GM18508 (cell line): ENCODE measurements around the gene BPNT1.
"Not testable (repeated sequence)": the region's sequence is repeated elsewhere in the genome, so short reads cannot be mapped to it uniquely, and the experiment has no call there.

Source experiments
- ATAC-seq: cut with Tn5 transposase; IDR thresholded peaks from one replicate; pipeline ENCODE4 v1.9.1; 2021; ENCODE audit warnings: moderate number of reproducible peaks; ENCODE audit not compliant: insufficient read depth, unreplicated experiment

Gene BPNT1

GRCh38 chr1:220086261-220086686 is 3.3 kb downstream of the BPNT1 start:
- peak; percentile 33 for ATAC-seq

DNA sequence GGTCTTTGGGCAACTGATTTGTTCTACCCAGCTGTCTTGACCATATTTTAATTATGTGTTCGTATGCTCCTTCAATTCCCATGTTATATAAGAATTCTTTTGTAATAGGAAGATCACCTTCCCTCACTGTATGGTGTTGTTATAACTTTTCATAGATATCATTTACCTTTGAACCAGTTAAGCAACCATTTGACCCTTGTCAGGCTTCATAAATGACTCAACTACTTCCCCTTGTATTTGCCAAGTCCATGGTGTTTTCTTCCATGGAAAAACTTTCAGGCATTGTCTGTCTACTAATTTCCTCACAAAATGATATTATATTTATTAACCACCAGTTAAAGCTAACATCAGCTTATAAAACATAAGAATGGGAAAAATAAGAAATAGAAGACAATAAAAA is 5.1 kb downstream of the BPNT1 start:
- ATAC-seq: no peak

GRCh38 chr1:220077887-220078286 is 11.7 kb downstream of the BPNT1 start:
- no peak for ATAC-seq

DNA sequence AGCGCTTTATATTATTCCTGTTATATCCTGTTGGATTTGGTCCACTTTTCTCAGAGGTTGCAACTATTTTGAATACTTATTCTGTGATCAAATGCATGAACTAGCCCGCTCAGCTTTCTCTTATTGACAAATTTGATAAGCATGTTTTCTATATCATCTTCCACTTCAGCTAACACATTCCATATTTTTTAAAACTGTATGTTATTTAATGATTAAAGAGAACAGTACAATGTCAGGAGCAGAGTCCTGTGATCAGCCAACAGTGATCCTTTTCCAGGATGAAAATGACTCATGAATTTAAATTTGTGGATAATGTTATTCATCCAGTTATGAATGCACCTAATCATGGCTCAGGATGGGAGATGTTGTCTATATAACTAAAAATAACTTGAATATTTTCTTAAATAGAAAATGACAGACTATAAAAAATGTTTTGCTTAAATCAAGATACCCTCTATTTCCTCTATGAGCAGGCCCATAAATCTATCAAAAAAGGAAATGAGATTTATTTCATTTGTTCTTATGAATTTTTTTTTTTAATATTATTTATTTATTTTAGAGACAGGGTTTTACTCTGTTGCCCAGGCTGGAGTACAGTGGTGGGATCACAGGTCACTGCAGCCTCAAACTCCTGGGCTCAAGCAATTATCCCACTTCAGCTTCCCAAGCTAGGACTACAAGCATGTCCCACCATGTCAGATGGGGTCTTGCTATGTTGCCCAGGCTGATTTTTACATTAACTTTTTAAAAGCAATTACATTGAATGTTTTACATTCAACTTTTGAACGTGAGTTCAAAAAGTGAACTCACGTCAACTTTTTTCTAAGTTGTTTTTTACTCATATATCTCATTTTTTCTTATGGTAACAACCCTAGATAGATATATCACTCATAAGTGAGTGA is 12.5 kb downstream of the BPNT1 start:
- no peak for ATAC-seq

GRCh38 chr1:220067269-220068204 is 22.1 kb downstream of the BPNT1 start:
- no peak for ATAC-seq

DNA sequence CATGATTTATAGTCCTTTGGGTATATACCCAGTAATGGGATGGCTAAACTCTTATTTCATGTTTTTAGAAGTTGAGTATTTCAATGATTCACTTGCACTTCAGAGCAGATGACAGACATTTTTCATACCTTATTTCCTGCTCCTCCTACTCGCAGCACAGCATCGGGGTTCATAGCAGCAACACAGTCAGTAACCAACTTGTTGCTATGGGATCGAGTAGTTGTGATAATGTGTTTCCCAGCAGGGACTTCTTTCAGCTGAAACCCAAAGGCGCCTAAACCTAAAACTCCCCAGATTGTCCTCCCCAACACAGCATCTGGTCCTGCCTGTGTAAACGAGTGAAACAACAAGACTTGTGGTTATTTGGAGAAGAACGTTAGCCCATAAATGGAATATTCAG is 27.0 kb downstream of the BPNT1 start:
- ATAC-seq: no peak

DNA sequence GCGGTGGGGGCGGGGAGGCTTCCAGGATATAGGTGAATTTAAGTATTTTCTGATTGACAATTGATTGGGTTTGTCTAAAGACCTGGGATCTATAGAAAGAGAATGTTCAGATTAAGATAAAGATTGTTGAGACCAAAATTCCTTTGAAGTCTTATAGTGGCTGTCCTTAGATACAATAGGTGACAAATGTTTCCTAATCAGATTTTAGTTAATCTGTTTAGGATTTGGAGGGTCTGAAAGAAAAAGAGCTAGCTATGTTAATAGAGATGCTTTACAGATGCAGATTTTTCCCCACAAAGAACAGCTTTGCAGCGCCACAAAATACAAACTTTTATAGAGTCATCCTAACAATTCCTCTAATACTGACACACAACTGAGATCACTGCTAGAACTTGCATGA is 28.7 kb downstream of the BPNT1 start:
- ATAC-seq: no peak

GRCh38 chr1:220056374-220056773 is 33.2 kb downstream of the BPNT1 start:
- ATAC-seq: no peak

DNA sequence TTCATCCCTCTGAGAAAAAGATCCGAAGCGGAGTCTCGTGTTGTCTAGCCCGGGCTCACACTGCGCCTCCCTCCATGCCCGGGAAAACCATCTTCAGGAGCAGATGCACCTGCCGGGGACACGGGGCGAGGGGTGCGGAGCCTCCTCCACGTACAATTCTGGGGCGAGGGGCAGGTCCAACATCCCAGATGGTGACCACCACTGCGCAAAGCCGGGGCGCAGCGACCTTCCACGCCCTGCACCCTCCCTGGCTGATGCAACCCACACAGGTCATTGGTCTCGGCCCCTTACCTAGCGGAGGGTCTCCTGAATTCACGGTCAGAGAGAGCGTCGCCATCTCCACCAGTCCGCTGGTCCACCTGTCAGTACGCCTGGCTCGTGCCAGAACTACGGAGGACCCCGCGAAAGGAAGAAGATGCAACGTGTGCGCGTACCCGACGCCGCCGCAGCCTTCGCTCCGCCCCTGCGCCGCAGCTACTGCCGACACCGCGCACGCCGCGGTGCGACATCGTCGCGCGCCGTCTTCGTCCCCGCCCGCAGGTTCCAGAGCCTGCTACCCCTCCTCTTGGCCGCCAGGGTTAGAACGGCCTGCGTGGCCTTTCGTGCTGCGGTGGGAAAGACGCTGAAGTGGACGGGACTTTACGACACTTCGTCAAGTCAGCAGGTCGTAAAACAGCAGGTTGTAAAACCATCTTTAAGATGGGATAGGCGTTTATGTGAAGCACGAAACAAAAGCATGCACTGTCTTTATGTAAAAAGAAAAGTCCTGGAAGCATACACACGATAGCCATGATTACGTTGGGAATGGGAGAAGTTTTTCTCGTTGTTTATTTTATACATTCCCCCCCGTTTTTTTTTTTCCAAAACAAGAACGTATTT is 43.3 kb downstream of the BPNT1 start, which contains the start of gene EPRS1:
EPRS1 (minus strand) TSS at position 454 of the 879 bp plus-strand sequence; CDS start at position 337, 117 bp downstream.
- peak; percentile 95 for ATAC-seq

DNA sequence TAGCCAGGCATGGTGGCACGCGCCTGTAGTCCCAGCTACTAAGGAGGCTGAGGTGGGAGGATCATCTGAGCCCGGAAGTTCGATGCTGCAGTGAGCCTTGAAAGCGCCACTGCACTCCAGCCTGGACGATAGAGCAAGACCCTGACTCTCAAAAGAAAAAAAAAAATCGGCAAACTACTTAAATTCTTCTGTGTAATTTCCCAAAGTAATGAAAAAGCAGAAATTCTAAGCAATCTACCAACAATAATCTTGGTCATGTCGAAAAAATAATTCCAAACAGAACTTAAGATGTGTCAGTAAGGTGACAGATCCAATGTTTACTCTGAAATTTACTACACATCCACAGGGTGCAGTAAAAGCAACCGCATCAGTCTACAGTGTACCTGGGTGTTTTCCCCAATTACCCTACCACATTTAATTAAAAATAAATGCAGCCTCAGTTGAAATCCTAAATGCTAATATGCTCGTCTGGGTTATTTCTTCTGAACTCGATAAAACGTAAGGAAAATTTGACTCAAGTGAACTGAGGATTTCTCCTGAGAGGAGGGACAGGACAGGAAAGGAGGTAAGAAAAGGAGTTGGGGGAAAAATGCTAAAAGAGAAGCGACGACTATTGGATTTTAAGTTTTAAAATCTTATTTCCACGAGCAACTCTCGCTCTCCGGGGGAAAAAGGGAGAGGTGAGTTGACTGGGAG is 44.1 kb downstream of the BPNT1 start:
- ATAC-seq: no peak

GRCh38 chr1:220044678-220045355 is 44.8 kb downstream of the BPNT1 start:
- no peak for ATAC-seq

DNA sequence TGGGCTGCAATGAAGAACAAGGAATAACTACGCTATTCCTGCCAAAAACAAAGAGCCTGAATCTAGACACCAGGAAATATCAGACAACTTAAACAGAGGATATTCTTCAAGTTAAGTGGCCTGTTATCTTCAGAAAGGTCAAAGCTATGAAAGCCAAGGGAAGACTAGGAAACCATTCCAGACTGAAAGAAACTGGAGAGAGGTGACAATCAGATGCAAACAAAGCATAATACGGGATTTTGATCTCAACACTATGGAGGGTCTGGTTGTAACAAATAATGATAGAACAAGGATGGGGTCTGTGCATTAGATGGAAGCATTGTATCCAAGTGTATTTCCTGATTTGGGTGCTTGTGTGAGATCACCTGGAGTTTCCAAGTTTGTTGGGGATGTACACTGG is 45.9 kb downstream of the BPNT1 start:
- no peak for ATAC-seq

DNA sequence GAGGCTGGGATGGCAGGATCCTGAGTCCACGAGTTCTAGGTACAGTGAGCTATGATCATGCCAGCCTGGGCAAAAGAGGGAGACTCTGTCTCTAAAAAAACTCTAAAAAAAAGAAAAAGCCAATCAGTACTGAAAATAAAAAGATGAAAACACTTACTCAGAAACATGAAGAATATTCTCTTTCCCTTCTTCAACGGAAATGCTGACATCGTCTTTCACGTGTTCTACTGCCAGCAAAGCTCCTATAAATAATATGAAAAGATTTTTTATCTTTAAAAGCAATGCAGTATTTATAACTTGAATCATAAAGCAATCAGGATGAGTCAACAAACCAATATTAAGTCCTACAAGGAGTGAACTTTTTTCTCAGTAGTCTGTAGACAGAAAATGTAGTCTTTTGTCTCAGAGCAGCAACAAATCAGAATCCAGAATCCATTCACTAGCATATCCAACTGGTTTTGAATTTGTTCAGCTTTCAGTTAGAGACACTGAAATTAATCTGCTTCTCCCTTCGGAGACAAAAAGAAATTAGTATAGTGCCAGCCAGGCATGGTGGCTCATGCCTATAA is 49.5 kb downstream of the BPNT1 start:
- ATAC-seq: no peak

- no peak for ATAC-seq
Measured at GRCh38 chr1:220038640-220039039, 50.9 kb downstream of the BPNT1 start.

DNA sequence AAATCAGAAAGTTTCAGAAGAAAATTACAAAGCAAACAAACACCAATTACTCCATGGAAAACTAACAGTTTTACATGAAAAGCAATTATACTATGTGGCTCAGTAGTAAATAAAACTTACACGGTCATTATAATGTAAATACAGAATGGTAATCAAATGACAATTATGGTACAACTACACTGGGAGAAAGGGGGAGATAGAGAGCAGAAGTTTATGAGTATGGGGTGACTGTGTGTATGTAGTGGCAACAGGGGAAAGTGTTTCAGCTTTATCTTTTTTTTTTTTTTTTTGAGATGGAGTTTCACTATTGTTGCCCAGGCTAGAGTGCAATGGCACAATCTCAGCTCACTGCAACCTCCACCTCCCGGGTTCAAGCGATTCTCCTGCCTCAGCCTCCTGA is 51.8 kb downstream of the BPNT1 start:
- ATAC-seq: not testable (repeated sequence)

DNA sequence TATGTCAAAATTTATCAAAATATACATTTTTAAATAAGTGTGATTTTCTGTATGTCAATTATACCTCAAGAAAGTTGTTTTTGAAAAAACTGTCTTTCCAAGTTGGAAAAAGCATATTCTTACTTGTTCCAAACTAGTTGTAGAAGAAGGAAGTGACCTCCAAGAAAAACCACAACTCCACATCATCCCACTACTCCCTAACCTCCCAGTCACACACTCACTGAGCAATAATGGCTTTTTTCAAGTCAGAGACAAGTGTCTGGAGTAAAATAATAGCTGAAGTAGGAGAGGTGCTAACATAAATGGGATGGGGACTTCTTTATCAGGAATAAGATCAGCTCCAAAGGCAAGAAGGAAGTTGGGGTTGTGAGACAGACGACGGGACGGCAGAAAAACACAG is 56.7 kb downstream of the BPNT1 start:
- no peak for ATAC-seq

GRCh38 chr1:220031287-220031686 is 58.3 kb downstream of the BPNT1 start:
- no peak for ATAC-seq

DNA sequence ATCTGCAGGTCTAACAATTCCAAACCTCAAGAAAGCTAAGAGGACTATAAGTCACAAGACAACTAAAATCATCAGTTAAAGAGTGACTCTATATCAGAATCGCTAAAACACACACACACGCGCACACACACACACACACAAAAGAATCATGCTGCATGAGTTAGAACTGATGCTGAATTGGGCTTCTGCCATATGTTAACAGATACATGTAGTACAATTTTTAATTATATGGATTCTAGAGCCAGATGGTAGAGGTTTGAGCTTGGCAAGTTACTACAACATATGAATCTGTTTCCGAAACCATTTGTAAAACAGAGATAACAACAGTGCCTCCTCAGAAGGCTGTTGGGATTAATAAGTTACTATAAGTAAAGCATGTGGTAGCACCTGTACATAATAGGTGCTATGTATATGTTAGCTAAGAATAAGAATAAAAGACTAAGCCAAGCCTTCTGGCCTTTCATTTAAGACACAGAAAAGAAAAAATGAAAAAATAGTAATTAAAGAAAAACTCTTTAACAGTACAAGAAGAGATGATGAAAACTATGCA is 61.2 kb downstream of the BPNT1 start:
- no peak for ATAC-seq
